HG02759 (cell line): ENCODE measurements around the gene NEURL2.
"Not testable (repeated sequence)": the region's sequence is repeated elsewhere in the genome, so short reads cannot be mapped to it uniquely, and the experiment has no call there.

ENCODE experiments used
- ATAC-seq: cut with Tn5 transposase; IDR thresholded peaks from one replicate; pipeline ENCODE4 v1.9.1; 2021; ENCODE audit warnings: mild to moderate bottlenecking, moderate library complexity; ENCODE audit not compliant: unreplicated experiment

Gene NEURL2

DNA sequence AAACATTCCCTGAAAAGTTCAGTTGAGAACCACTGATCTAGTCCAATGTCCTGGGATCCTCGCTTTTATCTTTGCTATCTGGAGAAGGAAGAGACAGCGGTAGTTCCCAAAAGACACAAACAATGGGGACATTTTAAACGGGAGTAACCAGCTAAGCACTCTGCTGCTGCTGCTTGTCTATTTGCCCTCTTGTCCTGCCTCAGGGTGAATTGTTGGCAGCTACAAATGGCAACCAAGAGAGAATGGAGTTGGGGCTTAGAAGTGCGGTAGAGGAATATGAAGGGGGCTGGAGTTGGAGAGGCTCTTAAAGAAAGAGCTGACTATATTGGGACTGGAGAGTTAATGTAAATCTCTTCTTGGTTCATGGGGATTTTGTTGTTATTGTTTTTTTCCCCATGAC lies 16.4 kb downstream of the NEURL2 start:
- no peak for ATAC-seq

DNA sequence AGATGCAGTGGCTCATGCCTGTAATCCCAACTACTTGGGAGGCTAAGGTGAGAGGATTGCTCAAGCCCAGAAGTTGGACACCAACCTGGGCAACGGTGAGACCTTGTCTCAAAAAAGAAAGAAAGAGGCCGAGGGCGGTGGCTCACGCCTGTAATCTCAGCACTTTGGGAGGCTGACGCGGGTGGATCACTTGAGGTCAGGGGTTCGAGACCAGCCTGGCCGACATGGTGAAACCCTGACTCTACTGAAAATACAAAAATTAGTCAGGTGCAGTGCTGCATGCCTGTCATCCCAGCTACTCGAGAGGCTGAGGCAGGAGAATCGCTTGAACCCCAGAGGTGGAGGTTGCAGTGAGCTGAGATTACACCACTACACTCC lies 16.9 kb downstream of the NEURL2 start:
- ATAC-seq = not testable (repeated sequence)

DNA sequence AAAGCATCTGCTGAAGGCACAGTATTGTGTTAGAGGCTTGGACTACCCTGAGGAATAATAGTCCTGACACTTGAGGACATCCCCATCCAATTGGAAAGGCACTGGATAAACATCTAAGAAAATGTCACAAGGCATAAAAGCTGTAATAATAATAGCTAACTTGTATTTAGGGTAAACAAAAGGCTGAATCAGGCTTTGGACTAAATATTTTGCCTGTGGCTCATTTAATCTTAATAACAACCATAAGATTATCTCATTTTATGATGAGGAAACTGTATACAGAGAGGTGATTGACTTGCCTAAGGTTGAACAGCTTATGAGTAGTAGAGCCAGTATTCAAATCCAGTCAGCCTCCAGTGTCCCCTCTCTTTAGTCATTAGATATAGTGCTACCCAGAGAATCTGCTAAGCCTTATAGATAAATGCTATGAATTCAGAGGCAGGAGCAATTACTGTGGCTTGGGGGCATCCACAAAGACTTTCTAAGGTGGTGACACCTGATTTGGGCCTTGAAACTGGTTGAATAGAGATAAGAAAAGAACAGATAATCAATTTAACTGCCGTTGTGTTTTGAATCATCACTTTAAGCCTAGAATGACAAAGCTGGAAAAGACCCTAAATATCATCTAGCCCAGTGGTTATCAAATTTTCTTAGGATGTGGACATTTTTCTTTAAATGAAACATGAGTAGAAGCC lies 17.5 kb downstream of the NEURL2 start:
- no peak for ATAC-seq

DNA sequence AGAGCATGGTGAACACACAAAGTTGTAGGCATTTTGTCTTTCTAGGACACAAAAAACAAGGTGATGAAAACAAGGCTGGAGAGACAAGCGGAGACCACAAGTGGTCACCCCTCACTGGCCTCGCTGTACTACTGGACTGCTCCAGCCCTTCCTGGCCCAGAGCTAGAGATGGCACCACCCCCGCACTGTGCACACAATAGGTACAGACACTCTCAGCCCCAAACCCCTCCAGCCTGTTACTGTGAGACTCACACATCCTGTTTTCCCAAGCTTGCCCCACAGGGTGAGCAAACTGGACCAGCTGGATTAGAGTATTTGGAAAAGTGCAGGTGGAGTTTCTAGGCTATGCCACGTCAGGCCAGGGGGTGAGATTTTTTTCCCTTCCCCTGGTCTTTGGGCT lies 18.4 kb downstream of the NEURL2 start:
- no peak for ATAC-seq

DNA sequence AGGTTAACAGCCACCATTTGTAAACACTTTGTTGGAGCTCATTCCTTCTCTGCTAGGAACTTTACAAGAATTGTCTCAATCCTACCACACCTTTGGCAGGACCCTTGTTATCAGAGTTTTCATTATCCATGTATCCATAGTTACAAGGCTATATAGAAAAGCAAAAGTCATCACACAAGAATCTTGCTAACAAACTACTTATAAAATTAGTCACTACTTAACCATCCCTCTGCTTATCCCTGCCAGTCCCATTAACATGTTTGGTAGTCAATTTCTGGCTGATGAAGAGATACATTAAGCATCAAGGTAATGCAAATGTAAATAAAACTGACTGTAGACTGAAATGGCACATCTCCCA lies 23.2 kb downstream of the NEURL2 start:
- no peak for ATAC-seq

DNA sequence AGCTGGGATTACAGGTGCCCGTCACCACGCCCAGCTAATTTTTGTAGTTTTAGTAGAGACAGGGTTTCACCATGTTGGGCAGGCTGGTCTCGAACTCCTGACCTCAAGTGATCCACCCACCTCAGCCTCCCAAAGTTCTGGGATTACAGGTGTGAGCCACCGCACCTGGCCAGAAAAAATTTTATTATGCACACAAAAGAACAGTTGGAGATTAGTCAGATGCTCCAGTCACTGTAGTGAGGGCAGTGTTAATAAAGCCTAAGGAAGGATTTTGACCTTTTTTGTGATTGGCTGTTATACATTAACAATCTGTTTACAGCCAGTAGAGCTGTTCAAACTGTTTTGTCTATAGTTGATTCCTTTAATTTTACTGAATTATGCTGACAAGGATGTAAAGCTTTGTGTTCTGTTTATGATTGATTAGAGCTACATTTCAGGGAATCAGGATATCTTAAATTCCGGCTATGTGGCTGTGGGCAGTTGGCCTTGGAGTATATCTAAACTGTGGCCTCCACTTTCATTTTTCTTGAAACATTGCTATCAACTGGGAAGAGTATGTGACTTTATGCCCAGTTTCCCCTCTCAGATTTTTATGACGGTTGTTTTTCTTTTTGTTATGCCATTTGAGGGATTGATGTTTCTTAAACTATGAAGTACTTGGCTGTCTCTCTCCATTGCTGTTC lies 23.7 kb downstream of the NEURL2 start:
- ATAC-seq = no peak

DNA sequence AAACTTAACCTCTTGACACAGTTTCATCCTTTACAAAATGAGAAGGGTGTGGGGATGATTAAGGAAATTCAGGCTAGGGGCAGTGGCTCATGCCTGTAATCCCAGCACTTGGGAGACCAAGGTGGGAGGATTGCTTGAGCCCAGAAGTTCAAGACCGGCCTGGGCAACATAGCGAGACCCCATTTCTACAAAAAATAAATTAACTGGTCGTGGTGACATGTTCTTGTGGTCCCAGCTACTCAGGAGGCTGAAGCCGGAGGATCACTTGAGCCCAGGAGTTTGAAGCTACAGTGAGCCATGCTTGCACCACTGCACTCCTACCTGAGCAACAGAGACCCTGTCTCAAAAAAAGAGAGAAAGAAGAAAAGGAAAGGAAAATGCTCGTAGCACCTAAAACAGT lies 24.6 kb downstream of the NEURL2 start:
- ATAC-seq = no peak

DNA sequence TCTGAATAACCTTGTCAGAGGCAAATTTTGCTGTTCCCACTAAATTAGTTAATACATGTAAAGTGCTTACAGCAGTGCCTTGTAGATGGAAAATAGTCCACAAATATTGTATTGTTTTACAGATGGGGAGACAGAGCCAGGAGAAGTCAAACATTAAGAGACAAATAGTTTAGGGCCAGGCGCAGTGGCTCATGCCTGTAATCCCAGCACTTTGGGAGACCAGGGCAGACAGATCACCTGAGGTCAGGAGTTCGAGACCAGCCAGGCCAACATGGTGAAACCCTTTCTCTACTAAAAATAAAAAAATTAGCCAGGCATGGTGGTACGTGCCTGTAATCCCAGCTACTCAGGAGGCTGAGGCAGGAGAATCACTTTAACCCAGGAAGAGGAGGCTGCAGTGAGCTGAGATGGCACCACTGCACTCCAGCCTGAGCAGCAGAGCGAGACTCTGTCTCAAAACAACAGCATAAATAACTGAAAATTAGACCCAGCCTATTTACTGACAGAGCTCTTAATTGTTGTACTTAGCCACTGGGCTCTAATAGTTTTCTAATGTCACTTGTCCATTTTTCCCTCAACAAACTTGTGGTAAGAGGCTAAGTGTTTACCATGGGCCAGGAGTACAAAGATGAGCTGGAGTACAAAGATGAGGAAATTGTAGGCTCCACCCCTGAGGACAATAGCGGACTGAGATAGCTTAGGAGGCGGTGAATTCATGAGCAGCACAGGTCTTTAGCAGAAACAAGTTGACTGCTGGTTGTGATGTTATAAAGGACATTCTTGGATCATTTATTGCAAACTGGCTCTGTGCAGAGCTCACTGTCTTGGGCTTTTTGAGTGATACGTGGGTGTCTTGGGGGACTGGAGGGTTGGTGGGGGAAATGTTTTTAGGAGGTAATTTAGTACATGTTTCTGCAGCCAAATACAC lies 27.2 kb downstream of the NEURL2 start:
- ATAC-seq = no peak

DNA sequence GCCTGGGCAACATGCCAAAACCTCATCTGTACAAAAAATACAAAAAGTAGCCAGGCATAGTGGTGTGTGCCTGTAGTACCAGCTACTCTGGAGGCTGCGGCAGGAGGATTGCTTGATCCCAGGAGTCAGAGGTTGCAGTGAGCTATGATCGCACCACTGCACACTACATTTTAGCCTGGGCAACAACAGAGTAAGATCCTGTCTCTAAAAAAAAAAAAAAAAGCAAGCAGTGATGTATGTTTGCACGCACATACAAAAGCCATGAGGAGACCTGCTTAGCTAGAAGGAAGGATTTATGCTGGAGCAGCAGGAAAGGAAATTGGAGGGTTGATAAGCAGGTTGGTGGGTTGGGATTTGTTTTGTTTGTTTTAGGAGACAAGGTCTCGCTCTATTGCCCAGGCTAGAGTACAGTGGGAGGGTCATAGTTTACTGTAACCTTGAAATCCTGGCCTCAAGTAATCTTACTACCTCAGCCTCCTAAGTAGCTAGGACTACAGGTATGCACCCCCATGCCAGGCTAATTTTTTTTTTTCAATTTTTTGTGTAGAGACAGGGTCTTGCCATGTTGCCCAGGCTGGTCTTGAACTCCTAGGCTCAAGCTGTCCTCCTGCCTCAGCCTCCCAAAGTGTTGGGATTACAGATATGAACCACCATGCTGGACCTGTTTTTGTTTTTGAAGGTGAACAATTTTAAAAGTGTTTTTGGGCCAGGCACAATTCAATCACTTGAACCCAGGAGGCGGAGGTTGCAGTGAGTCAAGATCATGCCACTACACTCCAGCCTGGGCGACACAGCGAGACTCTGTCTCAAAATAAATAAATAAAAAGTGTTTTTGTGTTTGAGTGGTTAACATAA lies 29.6 kb downstream of the NEURL2 start:
- ATAC-seq = no peak

DNA sequence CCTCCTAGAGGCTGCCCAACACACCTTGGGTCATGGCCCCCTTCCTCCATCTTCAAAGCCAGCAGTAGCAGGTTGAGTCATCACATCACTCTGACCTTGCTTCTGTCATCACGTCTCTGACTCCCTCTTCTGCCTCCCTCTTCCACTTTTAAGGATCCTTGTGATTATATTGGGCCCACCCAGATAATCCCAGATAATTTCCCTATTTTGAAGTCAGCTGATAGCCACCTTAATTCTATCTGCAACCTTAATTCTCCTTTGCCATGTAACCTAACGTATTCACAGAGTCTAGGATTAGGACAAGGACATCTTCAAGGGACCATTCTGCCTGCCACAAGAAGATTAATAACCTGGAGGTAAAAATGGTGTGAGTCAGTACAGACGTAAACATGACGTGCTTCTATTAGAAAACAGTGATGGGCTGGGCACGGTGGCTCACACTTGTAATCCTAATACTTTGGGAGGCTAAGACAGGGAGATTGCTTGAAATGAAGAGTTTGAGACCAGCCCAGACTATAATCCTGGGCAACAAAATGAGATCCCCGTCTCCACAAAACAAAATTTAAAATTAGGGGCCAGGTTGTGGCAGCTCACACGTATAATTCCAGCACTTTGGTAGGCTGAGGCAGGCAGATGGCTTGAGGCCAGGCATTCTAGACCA lies 30.3 kb downstream of the NEURL2 start:
- no peak for ATAC-seq

DNA sequence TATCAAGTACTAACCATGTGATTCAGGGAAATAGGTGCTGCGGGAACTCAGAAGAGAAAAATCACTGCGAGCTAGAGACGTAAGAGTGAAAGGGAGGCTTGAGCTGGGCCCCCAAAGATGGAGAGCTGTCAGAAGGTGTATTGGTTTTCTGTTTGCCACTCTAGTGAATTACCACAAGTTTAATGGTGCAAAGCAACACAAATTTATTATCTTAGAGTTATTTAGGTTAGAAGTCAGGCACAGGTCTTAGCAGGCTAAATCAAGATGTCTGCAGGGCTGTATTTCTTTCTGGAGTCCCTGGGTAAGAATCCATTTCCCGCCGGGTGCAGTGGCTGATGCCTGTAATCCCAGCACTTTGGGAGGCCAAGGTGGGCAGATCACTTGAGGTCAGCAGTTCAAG lies 31.1 kb downstream of the NEURL2 start:
- ATAC-seq = no peak

DNA sequence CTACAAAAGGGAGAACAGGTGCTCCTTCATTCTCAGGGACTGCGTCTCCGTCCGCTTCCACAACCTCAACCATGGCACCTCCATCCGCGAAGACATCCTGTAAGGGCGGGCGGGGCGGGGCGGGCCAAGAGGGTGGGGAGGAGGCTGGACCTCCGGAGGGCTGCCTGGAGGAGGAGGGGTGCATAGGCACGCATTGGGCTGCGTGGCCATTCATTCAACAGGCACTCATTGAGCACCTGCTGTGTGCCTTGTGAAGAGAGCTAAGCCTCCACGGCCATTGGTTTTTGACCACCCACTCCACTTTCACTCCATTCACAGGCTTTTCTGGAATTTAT lies 33.2 kb downstream of the NEURL2 start:
- ATAC-seq = peak; percentile 14

DNA sequence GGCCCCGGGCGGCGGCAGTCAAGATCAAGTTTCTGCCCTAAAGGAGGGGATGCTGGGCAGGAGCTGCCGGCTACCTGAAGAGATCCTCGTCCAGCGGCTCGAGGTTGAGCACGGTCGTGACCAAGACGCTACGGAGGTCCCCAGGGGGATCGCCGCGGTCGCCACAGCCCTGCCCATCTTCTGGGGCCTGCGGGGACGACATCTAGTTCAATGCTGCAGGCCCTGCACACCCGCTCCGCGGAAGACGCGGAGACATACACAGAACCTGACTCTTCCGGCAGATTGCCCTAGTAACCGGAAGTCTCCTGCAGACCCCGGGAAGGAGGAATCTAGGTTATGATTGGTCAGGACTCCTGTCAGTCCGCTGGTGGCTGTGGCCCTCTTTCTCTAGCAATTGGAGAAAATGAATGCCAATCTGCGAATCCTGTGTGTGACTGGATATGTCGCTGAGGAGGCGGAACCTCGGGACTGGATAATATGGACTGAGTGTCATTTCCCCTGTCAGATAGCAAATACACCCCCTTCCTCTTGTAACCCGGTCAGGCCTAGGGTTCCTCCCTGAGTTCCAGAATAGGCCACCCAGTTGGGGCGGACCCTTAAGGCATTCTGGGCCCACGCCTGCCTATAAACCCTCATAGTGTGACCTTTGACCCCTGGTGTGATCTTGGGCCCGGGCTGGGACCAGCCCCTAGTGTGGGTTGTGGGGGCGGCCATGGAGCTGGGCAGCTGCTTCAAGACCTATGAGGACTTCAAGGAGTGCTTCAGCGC lies 33.7 kb downstream of the NEURL2 start, which contains the start of the genes ACOT8 and ZSWIM3:
ACOT8 (minus strand) TSS at position 279 of the 768 bp plus-strand sequence; CDS start at position 202, 77 bp downstream.
ZSWIM3 (plus strand) TSS at position 501 of the 768 bp plus-strand sequence; CDS start at position 713, 212 bp downstream.
- ATAC-seq = peak; percentile 91

DNA sequence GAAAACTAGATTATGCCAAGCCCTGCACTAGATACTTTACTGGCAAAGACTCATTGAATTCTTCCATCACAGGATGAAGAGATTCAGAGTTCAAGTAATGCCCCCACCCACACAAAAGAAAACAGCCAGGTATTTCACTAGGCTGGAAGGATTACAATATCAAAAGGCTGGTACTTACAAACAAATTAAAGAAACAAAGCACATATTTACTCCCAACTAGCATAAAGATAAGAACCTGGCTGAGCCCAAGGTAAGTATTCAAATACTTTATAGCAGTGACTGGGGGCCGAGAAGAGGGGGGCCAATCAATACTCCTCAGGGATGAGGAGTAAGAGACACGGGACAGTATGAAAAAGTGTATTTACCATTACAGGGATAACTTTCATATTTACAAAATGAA lies 37.5 kb downstream of the NEURL2 start:
- ATAC-seq = no peak

DNA sequence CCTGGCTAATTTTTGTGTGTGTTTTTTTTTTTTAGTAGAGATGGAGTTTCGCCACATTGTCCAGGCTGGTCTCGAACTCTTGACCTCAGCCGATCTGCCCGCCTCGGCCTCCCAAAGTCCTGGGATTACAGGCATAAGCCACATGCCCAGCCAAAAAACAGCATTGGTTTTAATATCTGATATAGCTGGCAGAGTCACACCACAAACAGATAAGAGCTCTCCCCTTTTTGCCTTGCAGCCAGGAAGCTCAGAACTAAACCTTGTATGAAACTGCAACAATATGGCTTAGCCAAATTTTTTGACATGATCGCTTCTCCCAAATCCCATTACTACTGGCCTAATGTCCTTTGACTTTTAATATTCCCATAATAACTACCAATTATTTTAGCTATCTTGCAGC lies 38.7 kb downstream of the NEURL2 start:
- no peak for ATAC-seq

DNA sequence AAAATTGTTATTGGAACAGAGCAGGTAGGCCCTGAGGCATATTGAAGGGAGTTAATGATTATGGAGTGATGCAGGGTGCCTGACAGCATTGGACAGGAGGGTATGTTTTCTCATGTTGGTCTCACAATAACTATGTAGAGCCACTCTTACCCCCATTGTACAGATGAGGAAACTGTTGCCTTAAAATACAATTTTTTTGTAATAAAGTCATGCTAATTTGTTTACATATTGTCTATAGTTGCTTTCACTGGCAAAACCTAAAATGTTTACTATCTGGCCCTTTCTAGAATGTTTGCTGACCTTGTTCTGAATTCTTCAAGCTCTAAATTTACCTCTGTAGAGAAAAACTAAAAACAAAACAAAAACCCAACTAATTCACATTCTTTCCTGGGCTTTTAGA lies 39.5 kb downstream of the NEURL2 start:
- ATAC-seq = no peak

DNA sequence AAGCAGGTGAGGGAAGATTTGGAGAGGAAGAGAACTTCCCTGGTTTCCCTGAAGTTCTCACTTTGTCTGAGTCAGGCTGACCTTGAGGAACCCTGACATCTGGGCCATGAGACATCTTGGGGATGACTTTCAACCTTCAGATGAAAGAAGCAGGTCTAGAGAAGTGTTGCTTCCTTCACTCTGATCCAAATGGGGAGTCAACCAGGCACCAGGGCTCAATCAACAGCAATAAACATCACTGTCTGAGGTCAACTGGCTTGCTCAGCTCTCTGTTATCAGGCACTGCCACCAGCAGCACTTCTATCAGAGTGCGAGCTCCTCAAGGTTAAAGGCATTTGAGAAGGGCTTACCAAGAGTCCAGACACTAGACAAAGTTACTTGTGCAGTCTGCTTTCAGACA lies 40.1 kb downstream of the NEURL2 start:
- ATAC-seq = no peak

DNA sequence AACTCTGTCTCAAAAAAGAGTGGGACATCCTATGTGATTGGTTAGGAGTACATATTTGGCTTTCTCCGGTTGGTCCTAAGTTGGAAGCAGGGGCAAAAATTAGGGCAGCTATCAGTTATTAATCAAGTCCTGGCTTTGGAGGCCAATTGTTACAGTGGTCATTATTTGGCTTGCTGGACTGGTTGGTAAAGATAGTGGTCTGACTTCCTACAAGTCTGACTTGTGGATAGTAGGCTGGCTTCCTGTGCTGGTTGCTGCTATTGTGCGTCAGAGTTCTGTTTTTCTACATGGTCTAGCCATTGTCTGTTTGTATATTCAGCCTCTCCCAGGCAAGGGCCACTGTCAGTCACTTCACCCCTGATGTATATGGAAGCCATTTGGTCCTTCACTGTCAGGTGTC lies 40.8 kb downstream of the NEURL2 start:
- ATAC-seq = no peak

DNA sequence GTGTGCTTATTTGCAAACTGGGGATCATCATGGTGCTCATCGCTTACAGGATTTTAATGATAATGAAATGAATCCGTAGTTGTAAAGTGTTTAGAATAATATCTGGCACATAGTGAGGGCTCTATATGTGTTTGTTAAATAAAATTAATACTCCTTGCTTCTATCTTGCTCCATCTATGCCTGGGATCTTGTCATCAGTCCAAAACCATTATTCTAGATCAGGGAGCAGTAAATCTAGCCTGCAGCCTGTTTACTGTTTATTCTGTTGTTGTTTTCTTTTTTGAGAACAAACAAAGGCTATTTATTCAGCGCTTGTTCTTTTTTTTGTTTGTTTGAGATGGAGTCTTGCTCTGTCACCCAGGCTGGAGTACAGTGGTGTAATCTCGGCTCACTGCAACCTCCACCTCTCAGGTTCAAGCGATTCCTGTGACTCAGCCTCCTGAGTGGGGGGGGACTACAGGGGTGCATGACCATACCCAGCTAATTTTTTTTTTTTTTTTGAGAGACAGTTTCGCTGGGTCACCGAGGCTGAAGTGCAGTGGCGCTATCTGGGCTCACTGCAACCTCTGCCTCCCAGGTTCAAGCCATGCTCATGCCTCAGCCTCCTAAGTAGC lies 41.9 kb downstream of the NEURL2 start:
- ATAC-seq = no peak
